Endothelial cell of umbilical vein (primary cell): ENCODE measurements around the gene SCP2. TPM values are rescaled to one million over a fixed set of nuclear protein-coding genes. Genes with fewer than 3 reads are reported as not detected.

Source experiments
- BruUV-seq: library from RNA; stranded (reverse); fragments of 400-500 nt; replicated peaks from 2 replicates; lab custom pipeline; 2021; lab: Mats Ljungman, UMichigan
- CTCF ChIA-PET: fragments of 300-600, 350-600 bp; sonication (Branson Sonifier 250); formaldehyde crosslinking; loops from one replicate; lab custom pipeline; 2021; ENCODE audit warnings: antibody characterized with exemption, inconsistent platforms; lab: Charles Lee
- POLR2A ChIA-PET: fragments of 300-600, 350-600 bp; sonication (Branson Sonifier 250); formaldehyde crosslinking; loops from one replicate; lab custom pipeline; 2021; ENCODE audit warnings: antibody characterized with exemption, inconsistent platforms; lab: Charles Lee
- DNase-seq: peaks from one replicate; pipeline ENCODE4 v3.0.0-alpha.2; 2011; ENCODE audit warnings: low read depth, low spot score
- FAIRE-seq: peaks from 2 replicates; lab custom pipeline; 2011; peaks lifted over from hg19 to GRCh38; lab: Jason Lieb, UNC
- H2AFZ ChIP-seq: 2 replicates; pipeline ENCODE4 v1.6.0; 2012; ENCODE audit warnings: low read depth, low read length, control low read depth, inconsistent platforms
- H3K27ac ChIP-seq: 2 replicates; pipeline ENCODE4 v1.5.1; 2011; ENCODE audit warnings: low read depth, mild to moderate bottlenecking, control low read depth, low read length, moderate library complexity; ENCODE audit not compliant: insufficient read depth
- H3K27me3 ChIP-seq, 2 experiments: 2 replicates each; pipeline versions ENCODE4 v1.6.0 to v1.6.1; 2011; ENCODE audit warnings: low read length in 2 of 2, mixed read lengths in 1 of 2; ENCODE audit not compliant: control insufficient read depth in 2 of 2, insufficient read depth in 2 of 2
- H3K36me3 ChIP-seq, 2 experiments: 2 replicates in 1 of 2; 3 replicates in 1 of 2; pipeline ENCODE4 v1.5.1; 2011; ENCODE audit warnings: low read length in 2 of 2, mild to moderate bottlenecking in 1 of 2, moderate library complexity in 1 of 2; ENCODE audit not compliant: control insufficient read depth in 2 of 2, insufficient read depth in 2 of 2; ENCODE audit errors: extremely low read depth in 1 of 2
- H3K4me1 ChIP-seq: 3 replicates; pipeline ENCODE4 v1.5.1; 2011; ENCODE audit warnings: mild to moderate bottlenecking, low read length; ENCODE audit not compliant: control insufficient read depth, insufficient read depth; ENCODE audit errors: extremely low read depth
- H3K4me2 ChIP-seq: 2 replicates; pipeline ENCODE4 v1.6.1; 2011; ENCODE audit warnings: low read length, control low read depth, mixed read lengths; ENCODE audit not compliant: insufficient read depth
- H3K4me3 ChIP-seq, 3 experiments: fragments of 200-600 bp in 1 of 3; sonication (generic), shearing (Covaris generic) in 1 of 3; replicated peaks in 1 of 3; 2 replicates each; pipeline ENCODE4 v1.5.1; 2011 to 2016; ENCODE audit warnings: control low read depth in 3 of 3, low read length in 3 of 3, mild to moderate bottlenecking in 2 of 3, inconsistent platforms in 1 of 3, low read depth in 1 of 3, moderate library complexity in 1 of 3; ENCODE audit not compliant: insufficient read depth in 1 of 3
- H3K79me2 ChIP-seq: 2 replicates; pipeline ENCODE4 v1.6.0; 2012; ENCODE audit warnings: low read length, inconsistent platforms; ENCODE audit not compliant: control insufficient read depth, insufficient read depth
- H3K9ac ChIP-seq: replicated peaks from 2 replicates; pipeline ENCODE3; 2011; ENCODE audit warnings: low read length, control low read depth; ENCODE audit not compliant: insufficient read depth; ENCODE audit errors: extremely low read depth
- H3K9me1 ChIP-seq: replicated peaks from 3 replicates; pipeline ENCODE4 v1.6.0; 2011; ENCODE audit warnings: mild to moderate bottlenecking, low read length; ENCODE audit not compliant: control insufficient read depth, insufficient read depth; ENCODE audit errors: extremely low read depth
- H3K9me3 ChIP-seq: replicated peaks from 2 replicates; pipeline ENCODE4 v1.5.1; 2012; ENCODE audit warnings: low read length, inconsistent platforms; ENCODE audit not compliant: control insufficient read depth, insufficient read depth
- H4K20me1 ChIP-seq: replicated peaks from 2 replicates; pipeline ENCODE3; 2011; ENCODE audit warnings: mild to moderate bottlenecking, low read length; ENCODE audit not compliant: control insufficient read depth, insufficient read depth; ENCODE audit errors: extremely low read depth
- CTCF ChIP-seq, 2 donors: IDR thresholded peaks; 1 replicate in 1 of 2; 2 replicates in 1 of 2; pipeline ENCODE4 v1.5.1; 2011; ENCODE audit warnings: low read length in 2 of 2, mild to moderate bottlenecking in 2 of 2, moderate library complexity in 2 of 2, control low read depth in 1 of 2, inconsistent platforms in 1 of 2, low read depth in 1 of 2; ENCODE audit not compliant: insufficient read depth in 1 of 2; ENCODE audit errors: extremely low read depth in 1 of 2
- EZH2 ChIP-seq: IDR thresholded peaks from 2 replicates; pipeline ENCODE4 v1.6.1; 2012; ENCODE audit warnings: borderline replicate concordance, low read depth, mild to moderate bottlenecking, moderate library complexity, low read length, inconsistent platforms; ENCODE audit not compliant: severe bottlenecking
- FOS ChIP-seq: IDR thresholded peaks from 2 replicates; pipeline ENCODE4 v1.6.1; 2011; ENCODE audit warnings: mild to moderate bottlenecking, low read length, moderate library complexity, borderline replicate concordance; ENCODE audit not compliant: insufficient read depth
- GATA2 ChIP-seq: IDR thresholded peaks from 2 replicates; pipeline ENCODE4 v1.7.0; 2011; ENCODE audit warnings: low read depth, mild to moderate bottlenecking, moderate library complexity, mixed read lengths, low read length; ENCODE audit not compliant: insufficient read length, insufficient read depth
- JUN ChIP-seq: IDR thresholded peaks from 2 replicates; pipeline ENCODE4 v1.6.1; 2011; ENCODE audit warnings: borderline replicate concordance, low read depth; ENCODE audit not compliant: insufficient read length, insufficient read depth
- MYC ChIP-seq: IDR thresholded peaks from one replicate; pipeline ENCODE4 v1.6.1; 2011; ENCODE audit warnings: mild to moderate bottlenecking, low read depth, low read length
- POLR2A ChIP-seq: IDR thresholded peaks from 2 replicates; pipeline ENCODE4 v1.6.1; 2012; ENCODE audit warnings: low read depth, mild to moderate bottlenecking, control low read depth, low read length
- POLR2AphosphoS5 ChIP-seq: IDR thresholded peaks from 2 replicates; pipeline ENCODE4 v1.6.1; 2012; ENCODE audit warnings: low read depth, mild to moderate bottlenecking, control low read depth, low read length, moderate library complexity; ENCODE audit not compliant: insufficient read depth
- dilution Hi-C: fragments of 300-500 bp; cut with MboI; formaldehyde crosslinking; loops from one replicate; pipeline ENCODE4 v1.15.0; 2019; ENCODE audit warnings: low sequenced_read_pairs; ENCODE audit not compliant: extremely low pct_ligation_motif_present
- intact Hi-C: fragments of 100-400 bp; cut with micrococcal nuclease; formaldehyde crosslinking; loops from one replicate; pipeline ENCODE4 v1.10.0; 2022
- polyA plus RNA-seq, 4 experiments: library from polyadenylated mRNA; depleted of rRNA in 3 of 4; stranded (reverse) in 3 of 4; unstranded in 1 of 4; fragments of >200 nt; gene quantifications; 2 replicates each; pipeline versions ENCODE4 v1.2.1 to v1.2.3, GENCODE V29; 2011 to 2012; ENCODE audit warnings: missing spikeins in 1 of 4
- total RNA-seq: library from RNA; stranded (reverse); gene quantifications from 2 replicates; pipeline ENCODE4 v1.2.3, GENCODE V29; 2021
- TF ChIP-seq, protein P1 (sequence below): IDR thresholded peaks from 2 replicates; pipeline ENCODE4 v1.6.1; 2011; ENCODE audit not compliant: insufficient read depth, insufficient read length

SCP2 gene
- total and polyA plus RNA-seq, 2 donors (not counting 3 experiments of a cell fraction or from before 2014, with no cell fraction given) = 42.4 to 92.7 TPM

DNA sequence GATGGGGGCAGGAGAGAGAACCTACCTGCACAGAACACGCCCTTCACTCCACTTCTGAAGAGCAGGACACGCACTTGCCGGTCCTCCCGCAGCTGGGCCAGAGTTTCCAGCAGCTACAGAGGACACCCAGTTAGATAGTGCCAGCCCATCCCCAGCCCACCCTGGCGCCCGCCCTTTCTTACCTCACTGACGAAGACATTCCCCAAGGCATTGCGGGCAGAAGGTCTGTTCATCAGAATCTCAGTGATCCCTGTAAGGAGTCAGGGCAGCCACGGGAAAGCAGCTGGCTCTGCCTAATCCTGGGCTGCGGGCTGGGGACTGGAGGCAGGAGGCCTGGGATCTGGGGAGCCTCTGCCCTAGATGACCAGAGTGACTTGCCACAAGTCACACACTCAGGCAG lies 15.5 kb upstream of the SCP2 start:
- dilution Hi-C loops = no loop called here
- no peak for FAIRE-seq
- Histone ChIP-seq H2AFZ (no peak overlapping the region), H3K9me3 (no peaks in the 10 kb centered on the region), H3K79me2 (no peaks in the 10 kb centered on the region), H3K4me1 (no peaks in the 10 kb centered on the region), H3K9me1 (no peaks in the 10 kb centered on the region), H3K4me3 (no peak overlapping the region), H3K27me3 (no peaks in the 10 kb centered on the region), H3K36me3 (no peaks in the 10 kb centered on the region), H3K9ac (no peak overlapping the region), H3K4me2 (no peak overlapping the region), H3K27ac (no peak overlapping the region), H4K20me1 (no peaks in the 10 kb centered on the region)
- no TSS peak for BruUV-seq
- intact Hi-C loops = no loop called here
- CTCF ChIA-PET = interaction anchor here (1.1 to 2.2 kb wide), 4 partner anchors 10 to 271 kb away, joined by 3 to 6 read pairs (median 3); partner anchors contain the start of gene ECHDC2
- DNase-seq = no peak
- TF ChIP-seq FOS (no peak), MYC (no peak), GATA2 (no peak), POLR2A (no peak), JUN (no peak), EZH2 (no peak), POLR2AphosphoS5 (no peak), CTCF (IDR thresholded peaks at IDR 0.05; ENCODE audit: extremely low read depth in 1 of 2, insufficient read depth in 1 of 2, low read depth in 1 of 2, low read length in 2 of 2) (no peak)
- TF ChIP-seq, protein P1, sequence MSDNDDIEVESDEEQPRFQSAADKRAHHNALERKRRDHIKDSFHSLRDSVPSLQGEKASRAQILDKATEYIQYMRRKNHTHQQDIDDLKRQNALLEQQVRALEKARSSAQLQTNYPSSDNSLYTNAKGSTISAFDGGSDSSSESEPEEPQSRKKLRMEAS = no peak
- POLR2A ChIA-PET = no interaction called here
